HL-60 (cell line): Measurements from ENCODE around the gene ARID5B.
"Not testable (repeated sequence)": the region's sequence is repeated elsewhere in the genome, so short reads cannot be mapped to it uniquely, and the experiment has no call there.

Experiments used
- DNase-seq, 2 experiments: peaks; one replicate each; pipeline ENCODE4 v3.0.0-alpha.2; 2010 to 2020; ENCODE audit warnings: low read depth in 1 of 2, low spot score in 1 of 2
- H3K27ac ChIP-seq: fragments of 250-450 bp; sonication (Bioruptor Pico); replicated peaks from 2 replicates; pipeline ENCODE4 v1.5.1; 2020; ENCODE audit warnings: mild to moderate bottlenecking, moderate library complexity
- H3K27me3 ChIP-seq: fragments of 250-450 bp; sonication (Bioruptor Pico); 2 replicates; pipeline ENCODE4 v1.5.1; 2021; ENCODE audit warnings: mild to moderate bottlenecking, moderate library complexity; ENCODE audit not compliant: insufficient read depth, poor library complexity, severe bottlenecking
- H3K4me3 ChIP-seq: replicated peaks from 2 replicates; pipeline ENCODE4 v1.5.1; 2011; ENCODE audit warnings: mild to moderate bottlenecking, control low read depth, low read length; ENCODE audit not compliant: insufficient read depth
- GABPA ChIP-seq: IDR thresholded peaks from 2 replicates; pipeline ENCODE4 v1.6.1; 2012; ENCODE audit warnings: low read depth
- POLR2AphosphoS5 ChIP-seq: IDR thresholded peaks from 2 replicates; pipeline ENCODE4 v1.6.1; 2012; ENCODE audit warnings: low read depth
- SPI1 ChIP-seq: IDR thresholded peaks from 2 replicates; pipeline ENCODE4 v1.6.1; 2012; ENCODE audit warnings: low read depth, mild to moderate bottlenecking, borderline replicate concordance
- TF ChIP-seq, protein P1 (sequence below): IDR thresholded peaks from one replicate; pipeline ENCODE4 v1.5.1; 2011; ENCODE audit warnings: low read length, control low read depth, inconsistent platforms; ENCODE audit not compliant: insufficient read depth
- TF ChIP-seq, protein P2 (sequence below): IDR thresholded peaks from 2 replicates; pipeline ENCODE4 v1.6.1; 2012; ENCODE audit warnings: low read depth; ENCODE audit not compliant: insufficient replicate concordance

Gene ARID5B

DNA sequence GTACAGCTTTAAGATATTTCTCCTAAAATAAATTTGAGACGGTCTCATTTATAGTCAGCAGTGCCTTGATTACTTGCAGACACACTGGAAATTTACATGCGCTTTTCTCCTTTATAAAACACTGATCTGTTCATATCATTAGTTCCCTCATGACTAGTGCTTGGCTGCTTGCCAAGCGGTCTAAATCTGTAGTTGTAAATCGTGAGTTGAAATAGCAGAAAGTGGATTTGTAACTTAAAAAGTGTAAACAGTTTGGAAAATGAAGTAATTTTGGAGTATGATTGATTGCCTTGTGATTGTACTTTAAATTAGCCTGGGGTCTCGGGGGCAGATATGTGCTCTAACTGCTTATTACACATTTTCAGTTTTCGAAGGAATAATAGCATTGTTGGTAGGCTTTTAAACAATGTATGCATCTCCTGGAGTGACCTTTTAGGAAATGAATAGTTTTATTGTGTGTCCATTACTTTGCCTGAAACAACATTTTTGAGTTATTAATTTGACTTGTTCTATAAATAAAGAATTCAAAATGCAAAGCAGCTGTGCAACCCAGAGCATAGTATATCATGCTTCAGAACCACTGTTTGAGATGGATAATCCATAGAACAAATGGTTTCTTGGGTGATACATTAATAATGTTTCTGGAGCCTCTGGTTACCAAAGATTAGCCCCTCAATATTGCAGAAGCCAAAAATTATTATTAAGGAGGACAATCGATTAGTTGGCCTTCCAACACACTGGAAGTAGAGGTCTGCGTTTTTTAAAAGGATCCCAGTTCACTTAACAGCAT, 73.3 kb downstream of the ARID5B start:
- Histone ChIP-seq H3K27ac (no peak overlapping the region), H3K27me3 (no peaks in the 10 kb centered on the region)

DNA sequence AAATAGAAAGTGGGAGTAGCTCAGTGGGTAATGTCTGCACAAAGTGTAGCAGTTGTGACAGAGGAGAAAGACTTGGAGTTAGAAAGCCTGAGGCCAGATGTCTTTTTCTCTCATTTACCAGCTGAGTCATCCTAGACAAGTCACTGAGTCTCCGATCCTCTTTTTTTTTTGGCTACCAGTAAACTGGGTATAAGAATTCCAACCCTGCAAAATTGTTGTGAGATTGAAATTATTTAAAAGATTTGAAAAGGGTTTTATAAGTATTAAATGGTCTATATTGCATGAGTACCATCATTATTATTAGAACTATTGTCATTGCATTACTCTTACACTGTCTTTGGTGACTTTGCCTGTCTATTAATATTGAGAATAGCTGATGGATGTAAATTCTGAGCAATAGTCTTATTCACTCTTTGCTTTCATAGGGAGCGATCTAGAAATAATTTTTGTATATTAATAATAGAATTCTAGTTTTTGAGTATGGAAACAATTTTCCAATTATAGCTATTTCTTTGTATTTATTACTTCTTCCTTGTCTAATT, 74.0 kb downstream of the ARID5B start:
- H3K27me3 ChIP-seq = no peaks in the 10 kb centered on the region
- TF ChIP-seq GABPA (no peak), POLR2AphosphoS5 (no peak), SPI1 (no peak)
- TF ChIP-seq, protein P1, sequence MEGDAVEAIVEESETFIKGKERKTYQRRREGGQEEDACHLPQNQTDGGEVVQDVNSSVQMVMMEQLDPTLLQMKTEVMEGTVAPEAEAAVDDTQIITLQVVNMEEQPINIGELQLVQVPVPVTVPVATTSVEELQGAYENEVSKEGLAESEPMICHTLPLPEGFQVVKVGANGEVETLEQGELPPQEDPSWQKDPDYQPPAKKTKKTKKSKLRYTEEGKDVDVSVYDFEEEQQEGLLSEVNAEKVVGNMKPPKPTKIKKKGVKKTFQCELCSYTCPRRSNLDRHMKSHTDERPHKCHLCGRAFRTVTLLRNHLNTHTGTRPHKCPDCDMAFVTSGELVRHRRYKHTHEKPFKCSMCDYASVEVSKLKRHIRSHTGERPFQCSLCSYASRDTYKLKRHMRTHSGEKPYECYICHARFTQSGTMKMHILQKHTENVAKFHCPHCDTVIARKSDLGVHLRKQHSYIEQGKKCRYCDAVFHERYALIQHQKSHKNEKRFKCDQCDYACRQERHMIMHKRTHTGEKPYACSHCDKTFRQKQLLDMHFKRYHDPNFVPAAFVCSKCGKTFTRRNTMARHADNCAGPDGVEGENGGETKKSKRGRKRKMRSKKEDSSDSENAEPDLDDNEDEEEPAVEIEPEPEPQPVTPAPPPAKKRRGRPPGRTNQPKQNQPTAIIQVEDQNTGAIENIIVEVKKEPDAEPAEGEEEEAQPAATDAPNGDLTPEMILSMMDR = no peak
- TF ChIP-seq, protein P2, sequence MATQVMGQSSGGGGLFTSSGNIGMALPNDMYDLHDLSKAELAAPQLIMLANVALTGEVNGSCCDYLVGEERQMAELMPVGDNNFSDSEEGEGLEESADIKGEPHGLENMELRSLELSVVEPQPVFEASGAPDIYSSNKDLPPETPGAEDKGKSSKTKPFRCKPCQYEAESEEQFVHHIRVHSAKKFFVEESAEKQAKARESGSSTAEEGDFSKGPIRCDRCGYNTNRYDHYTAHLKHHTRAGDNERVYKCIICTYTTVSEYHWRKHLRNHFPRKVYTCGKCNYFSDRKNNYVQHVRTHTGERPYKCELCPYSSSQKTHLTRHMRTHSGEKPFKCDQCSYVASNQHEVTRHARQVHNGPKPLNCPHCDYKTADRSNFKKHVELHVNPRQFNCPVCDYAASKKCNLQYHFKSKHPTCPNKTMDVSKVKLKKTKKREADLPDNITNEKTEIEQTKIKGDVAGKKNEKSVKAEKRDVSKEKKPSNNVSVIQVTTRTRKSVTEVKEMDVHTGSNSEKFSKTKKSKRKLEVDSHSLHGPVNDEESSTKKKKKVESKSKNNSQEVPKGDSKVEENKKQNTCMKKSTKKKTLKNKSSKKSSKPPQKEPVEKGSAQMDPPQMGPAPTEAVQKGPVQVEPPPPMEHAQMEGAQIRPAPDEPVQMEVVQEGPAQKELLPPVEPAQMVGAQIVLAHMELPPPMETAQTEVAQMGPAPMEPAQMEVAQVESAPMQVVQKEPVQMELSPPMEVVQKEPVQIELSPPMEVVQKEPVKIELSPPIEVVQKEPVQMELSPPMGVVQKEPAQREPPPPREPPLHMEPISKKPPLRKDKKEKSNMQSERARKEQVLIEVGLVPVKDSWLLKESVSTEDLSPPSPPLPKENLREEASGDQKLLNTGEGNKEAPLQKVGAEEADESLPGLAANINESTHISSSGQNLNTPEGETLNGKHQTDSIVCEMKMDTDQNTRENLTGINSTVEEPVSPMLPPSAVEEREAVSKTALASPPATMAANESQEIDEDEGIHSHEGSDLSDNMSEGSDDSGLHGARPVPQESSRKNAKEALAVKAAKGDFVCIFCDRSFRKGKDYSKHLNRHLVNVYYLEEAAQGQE = no peak
- DNase-seq = no peak
- no peak overlapping the region for H3K4me3 ChIP-seq
- no peak overlapping the region for H3K27ac ChIP-seq

More for the DNA sequence above, 73.3 kb downstream of the ARID5B start:
- no peak for DNase-seq
- no peak overlapping the region for H3K4me3 ChIP-seq
- TF ChIP-seq, protein P2 = no peak
- TF ChIP-seq SPI1 = no peak
- TF ChIP-seq, protein P1 = no peak
- TF ChIP-seq POLR2AphosphoS5 = no peak
- no peak for TF ChIP-seq GABPA

DNA sequence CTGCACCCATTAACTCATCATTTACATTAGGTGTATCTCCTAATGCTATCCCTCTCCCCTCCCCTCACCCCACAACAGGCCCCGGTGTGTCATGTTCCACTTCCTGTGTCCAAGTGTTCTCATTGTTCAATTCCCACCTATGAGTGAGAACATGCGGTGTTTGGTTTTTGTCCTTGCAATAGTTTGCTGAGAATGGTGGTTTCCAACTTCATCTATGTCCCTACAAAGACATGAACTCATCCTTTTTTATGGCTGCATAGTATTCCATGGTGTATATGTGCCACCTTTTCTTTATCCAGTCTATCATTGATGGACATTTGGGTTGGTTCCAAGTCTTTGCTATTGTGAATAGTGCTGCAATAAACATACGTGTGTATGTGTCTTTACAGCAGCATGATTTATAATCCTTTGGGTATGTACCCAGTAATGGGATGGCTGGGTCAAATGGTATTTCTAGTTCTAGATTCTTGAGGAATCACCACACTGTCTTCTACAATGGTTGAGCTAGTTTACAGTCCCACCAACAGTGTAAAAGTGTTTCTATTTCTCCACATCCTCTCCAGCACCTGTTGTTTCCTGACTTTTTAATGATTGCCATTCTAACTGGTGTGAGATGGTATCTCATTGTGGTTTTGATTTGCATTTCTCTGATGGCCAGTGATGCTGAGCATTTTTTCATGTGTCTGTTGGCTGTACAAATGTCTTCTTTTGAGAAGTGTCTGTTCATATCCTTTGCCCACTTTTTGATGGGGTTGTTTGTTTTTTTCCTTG, 75.6 kb downstream of the ARID5B start:
- not testable (repeated sequence) for H3K27me3 ChIP-seq, H3K4me3 ChIP-seq, H3K27ac ChIP-seq, DNase-seq

DNA sequence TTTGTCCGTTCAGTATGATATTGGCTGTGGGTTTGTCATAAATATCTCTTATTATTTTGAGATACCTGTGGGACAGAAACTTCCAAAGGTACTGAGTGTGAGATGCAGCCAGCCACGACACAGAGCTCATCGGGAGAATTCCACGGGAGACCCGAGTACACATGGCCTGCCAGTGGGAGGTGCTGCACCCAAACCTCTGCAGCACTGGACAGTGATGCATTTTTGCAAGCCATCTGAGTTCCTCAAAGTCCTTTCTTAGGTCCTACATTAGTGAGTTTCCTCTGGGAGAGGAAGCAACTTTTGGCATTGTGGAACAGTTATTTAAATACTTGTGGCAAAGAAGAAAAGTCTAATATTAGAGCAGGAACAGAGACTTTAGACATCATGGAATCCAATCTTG, 77.5 kb downstream of the ARID5B start:
- Histone ChIP-seq H3K4me3 (no peak overlapping the region), H3K27ac (no peak overlapping the region), H3K27me3 (no peaks in the 10 kb centered on the region)
- DNase-seq = no peak
- TF ChIP-seq, protein P2 = no peak
- TF ChIP-seq SPI1 = no peak
- TF ChIP-seq POLR2AphosphoS5 = no peak
- TF ChIP-seq, protein P1 = no peak
- no peak for TF ChIP-seq GABPA
